Colon (tissue), 2 donors: ENCODE results near the gene LPIN1.

Source experiments
- FAIRE-seq: peaks from 2 replicates; lab custom pipeline; 2012; peaks lifted over from hg19 to GRCh38; lab: Jason Lieb, UNC
- donor health status: control.
- donor health status: control.

Gene LPIN1

GRCh38 chr2:11764359-11764758 is 17.9 kb downstream of the LPIN1 start:
- FAIRE-seq = no peak

GRCh38 chr2:11764920-11765319 is 18.5 kb downstream of the LPIN1 start:
- no peak for FAIRE-seq

GRCh38 chr2:11765501-11765900 is 19.1 kb downstream of the LPIN1 start:
- FAIRE-seq = no peak

DNA sequence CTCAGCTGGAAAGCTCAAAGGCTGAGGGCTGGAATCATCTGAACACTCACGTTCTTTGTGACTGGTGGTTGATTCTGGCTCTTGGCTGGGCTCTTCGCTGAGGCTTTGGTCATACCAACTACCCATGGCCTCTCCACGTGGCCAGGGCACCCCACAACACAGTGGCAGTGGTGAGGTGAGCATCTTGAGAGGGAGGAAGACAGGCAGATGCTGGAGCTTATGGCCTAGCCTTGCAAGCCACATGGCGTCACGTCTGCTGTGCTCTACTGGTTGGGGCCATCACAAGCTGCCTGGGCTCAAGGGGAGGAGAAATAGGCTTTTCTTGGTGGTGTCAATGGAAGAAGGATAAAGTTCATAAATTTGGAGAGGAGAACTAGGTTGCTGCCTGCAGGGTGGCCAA is 19.6 kb downstream of the LPIN1 start:
- FAIRE-seq = no peak

DNA sequence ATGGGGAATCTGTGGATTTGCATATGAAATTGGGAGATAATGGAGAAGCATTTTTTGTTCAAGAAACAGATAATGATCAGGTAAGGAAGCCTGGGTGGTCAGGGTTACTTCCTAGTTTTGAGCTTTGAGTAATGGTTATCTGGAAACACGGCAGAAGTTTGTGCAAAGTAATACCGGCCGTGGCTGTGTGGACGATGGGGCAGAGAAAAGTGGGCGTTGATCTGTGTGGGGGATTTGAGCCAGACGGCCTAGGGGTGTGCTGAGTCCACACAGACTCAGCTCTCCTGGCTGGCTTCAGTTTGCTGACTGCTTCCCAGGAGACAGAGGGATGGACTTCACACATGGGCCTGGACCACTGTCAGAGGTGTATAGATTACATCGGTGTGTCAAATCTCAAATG is 21.3 kb downstream of the LPIN1 start:
- FAIRE-seq = no peak

DNA sequence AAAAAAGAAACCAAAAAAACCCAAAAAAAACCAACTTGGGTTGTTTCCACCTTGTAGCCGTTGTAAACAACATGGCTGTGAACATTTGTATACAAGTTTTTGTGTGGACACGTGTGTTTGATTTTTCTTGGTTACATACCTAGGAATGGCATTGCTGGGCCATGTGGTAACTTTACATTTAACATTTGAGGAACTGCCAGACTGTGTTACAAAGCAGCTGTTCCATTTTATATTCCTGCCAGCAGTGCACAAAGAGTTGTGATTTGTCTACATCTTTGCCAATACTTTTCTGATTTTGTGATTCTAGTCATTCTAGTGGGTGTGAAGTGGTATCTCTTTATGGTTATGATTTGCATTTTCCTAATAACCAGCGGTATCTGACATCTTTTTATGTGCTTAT is 22.5 kb downstream of the LPIN1 start:
- FAIRE-seq = no peak

DNA sequence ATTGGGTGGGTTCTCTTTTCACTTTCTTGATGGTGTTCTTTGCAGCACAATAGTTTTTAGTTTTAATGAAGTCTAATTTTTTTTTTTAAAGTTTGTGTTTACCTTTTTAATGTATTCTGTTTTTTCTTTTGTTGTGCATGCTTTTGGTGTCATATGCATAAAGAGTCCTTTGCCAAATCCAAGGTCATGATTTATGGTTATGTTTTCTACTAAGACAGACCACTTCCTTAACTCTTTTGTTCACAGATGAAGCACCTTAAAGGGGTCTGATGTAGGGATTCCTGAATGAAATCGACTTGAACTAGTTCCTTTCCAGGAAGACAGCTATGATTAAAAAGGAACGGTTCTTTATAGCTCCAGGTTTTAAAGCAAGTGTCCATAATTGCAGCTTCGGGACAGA is 23.1 kb downstream of the LPIN1 start:
- no peak for FAIRE-seq

DNA sequence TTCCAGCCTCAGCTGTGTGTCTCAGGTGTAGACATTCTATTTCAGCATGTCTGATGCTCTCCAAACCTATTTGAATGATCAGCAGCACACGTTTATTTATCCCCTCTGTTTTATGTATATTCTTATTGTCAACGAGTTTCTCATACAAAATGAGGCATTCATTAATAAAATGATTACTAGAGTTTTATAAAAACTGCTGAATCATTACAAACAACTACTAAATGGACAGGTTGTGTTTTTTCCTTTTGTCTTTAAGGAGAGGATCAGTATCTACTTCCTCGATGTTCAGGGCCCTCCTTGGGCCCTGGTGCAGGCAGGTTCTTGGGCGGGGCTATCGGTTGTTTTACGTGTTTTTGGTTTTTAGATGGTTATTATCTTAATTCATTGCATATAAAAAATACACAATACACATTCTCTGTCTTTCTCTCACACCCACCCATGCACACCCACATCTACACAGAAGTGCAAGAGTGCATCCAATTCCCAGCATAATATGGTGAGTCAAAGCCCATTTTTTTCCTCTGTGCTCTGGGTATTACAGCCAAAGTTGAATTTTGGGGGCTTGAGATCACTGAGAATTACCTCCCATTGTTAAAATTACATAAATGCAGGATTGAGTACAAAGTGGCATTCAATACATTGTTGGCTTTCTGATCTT is 24.2 kb downstream of the LPIN1 start:
- no peak for FAIRE-seq

DNA sequence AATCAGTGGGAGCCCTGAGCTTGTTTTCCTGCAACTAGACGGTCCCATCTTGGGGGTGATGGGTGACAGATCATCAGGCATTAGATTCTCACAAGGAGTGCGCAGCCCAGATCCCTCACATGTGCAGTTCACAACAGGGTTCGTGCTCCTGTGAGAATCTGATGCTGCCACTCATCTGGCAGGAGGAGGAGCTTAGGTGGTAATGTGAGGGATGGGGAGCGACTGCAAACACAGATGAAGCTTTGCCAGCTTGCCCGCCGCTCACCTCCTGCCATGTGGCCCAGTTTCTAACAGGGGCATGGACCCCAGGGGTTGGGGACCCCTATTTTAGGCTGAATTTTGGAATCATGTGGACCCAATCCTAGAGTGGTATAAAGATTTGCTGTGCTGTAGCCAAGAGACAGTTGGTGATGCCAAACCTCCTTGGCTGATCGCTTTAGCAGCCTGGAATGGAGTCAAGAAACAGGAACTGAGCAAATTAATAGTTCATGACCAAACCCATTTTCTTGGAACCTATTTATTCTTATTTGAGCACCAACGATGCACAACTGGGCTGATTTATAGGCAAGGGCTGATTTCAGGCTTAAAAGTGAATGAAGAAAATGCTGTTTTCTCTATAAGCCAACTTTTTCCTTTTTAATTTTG is 25.7 kb downstream of the LPIN1 start:
- no peak for FAIRE-seq

DNA sequence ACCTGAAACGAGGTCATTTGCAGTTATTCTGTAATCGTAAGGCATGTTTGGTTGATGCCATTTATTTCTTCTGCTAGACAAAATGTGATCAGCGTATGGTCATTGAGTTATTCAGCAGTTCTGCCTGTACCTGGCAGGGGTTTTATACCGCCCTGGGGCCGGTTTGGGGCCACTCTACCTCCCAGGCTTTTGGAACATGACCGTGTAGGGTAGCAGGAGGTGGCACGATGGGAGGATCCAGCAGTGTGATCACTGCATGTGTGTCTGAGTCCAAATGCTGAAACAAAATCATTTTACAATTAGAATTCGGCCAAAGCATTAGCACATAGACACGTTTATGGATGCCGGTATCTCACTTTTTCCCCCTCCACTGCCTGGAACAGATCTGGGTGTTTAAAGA is 26.7 kb downstream of the LPIN1 start:
- no peak for FAIRE-seq

- no peak for FAIRE-seq
Measured at GRCh38 chr2:11773747-11774525, 27.5 kb downstream of the LPIN1 start.

DNA sequence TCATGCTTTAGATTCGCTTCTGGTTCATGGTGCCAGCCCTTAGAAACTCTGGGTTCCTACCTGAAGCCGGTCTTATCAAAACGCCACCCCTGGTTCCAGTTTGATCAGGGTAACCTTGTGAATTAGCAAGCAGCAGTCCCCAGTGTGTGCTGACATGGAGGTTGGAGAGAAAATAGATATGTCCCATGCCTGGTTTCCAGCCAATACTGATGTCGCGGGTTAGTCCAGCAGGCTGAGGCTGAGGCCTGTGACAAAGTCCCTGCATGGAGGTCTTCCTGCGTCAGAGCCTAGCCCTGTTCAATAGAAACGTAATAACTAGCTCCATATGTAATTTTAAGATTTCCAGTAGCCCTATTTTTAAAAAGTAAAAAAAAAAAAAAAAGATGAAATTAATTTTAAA is 28.2 kb downstream of the LPIN1 start:
- no peak for FAIRE-seq

DNA sequence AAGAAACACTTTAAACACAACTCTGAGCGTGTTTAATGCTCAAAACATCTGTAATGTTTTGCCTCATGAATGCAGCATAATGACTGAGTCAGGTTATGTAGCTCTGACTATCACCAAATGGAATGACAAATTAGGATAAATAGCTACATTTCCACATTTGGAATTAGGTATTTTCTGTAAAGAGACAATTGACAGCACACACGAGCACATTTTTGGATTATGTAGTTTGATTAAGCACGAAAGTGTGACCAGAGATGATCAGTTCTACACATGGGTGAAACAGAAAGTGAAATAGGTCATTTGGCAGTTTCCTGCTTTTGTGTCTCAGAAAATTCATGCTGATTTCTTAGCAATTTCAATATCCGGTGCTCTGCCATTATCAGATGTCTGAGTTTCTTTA is 29.0 kb downstream of the LPIN1 start:
- no peak for FAIRE-seq

- no peak for FAIRE-seq
Measured at GRCh38 chr2:11777066-11777782, 30.8 kb downstream of the LPIN1 start.

DNA sequence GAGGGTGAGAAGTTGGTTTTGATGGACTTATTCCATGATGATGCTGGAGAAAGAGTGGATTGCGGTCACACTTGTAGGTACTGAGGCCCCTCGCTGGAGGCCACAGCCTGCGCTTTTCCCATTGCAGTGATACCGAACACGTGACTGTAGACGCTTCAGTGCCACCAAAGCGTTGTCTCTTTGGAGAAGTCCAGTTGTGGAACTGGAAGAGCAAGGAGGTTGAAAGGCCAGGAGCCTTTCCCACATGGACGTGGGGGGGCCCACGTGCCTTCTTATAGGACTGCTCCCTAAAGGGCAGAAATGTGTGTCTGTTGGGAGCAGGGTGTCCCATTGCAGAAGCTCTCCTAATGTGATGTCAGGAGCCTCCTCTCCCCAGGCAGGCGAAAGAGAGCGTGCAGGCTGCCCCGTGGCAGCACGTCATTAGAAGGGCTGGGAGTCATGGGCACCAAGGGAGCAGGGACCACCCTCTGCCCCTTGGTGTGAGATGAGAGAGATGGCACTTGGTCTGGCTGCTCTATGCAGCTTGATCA is 31.5 kb downstream of the LPIN1 start:
- FAIRE-seq = no peak

- no peak for FAIRE-seq
Measured at GRCh38 chr2:11778416-11778815, 32.0 kb downstream of the LPIN1 start.

DNA sequence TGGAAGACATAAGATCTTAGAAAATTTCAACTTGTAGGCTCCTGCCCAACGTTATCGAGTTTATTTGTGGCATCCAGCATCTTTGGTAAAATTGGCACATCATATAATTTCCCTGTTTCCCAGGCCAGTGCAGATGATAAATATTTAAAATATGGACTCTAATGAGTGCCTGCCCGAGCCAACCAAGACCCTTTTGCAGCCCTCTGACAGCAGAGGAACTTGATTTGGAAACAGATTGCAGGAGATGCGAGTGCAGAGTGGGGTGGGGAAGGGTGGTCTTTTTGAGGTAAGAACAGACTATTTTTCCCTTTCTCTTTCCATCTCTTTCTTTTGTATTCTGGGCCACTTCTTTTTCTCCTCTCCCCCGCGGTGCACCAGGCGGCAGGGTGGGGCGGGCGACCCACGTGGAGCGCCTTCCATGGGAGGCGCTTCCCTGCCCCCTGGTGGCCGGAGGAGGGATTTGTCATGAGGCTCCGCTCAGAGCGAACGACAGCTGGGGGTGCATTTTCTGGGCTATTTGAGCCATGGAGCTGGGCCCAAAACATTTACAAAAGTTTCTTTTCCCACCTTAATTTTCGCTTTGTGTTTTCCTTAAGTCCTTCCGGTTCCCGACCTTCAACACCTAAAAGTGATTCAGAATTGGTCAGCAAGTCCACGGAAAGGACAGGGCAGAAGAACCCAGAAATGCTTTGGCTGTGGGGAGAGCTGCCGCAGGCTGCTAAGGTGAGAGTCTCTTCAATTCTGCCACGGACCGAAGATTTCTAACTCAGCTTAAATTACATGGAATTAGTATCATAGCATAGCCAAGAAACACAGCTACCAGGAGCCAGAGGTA is 32.7 kb downstream of the LPIN1 start:
- FAIRE-seq = no peak

DNA sequence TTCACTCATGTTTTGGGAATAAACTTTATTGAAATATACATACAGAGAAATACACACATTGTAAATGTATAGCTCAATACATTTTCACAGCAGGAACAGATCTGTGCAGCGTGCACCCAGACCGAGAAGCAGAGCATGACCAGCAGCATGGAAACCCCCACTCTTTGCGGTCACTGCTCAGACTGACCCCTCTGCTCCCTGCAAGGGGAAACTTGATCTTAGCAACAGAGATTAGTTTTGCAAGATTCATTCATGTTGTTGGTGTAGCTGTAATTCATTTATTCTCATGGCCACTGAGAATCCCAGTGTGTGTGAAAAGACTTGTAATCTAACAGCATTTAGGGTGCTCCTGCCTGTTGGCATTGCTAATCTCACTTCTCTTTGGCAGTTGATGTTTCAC is 35.2 kb downstream of the LPIN1 start:
- no peak for FAIRE-seq

DNA sequence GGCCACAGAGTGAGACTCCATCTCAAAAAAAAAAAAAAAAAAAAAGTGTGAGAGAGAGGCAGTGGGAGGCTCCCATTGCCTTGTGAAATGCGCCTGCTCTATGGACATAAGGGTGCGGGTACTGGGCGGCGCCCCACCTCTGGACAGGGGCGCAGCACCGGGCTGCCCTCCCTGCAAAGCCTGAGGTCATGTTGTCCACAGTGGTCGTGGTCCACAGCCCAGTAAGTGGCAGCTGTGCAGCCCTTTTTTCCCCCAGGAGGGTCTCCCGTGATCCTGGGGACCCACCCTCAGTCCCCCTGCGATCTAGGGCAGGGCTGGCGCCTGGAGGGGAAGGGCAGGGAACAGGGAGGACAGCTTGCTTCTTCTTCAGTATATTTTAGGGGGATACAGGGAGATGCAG is 37.8 kb downstream of the LPIN1 start:
- no peak for FAIRE-seq

DNA sequence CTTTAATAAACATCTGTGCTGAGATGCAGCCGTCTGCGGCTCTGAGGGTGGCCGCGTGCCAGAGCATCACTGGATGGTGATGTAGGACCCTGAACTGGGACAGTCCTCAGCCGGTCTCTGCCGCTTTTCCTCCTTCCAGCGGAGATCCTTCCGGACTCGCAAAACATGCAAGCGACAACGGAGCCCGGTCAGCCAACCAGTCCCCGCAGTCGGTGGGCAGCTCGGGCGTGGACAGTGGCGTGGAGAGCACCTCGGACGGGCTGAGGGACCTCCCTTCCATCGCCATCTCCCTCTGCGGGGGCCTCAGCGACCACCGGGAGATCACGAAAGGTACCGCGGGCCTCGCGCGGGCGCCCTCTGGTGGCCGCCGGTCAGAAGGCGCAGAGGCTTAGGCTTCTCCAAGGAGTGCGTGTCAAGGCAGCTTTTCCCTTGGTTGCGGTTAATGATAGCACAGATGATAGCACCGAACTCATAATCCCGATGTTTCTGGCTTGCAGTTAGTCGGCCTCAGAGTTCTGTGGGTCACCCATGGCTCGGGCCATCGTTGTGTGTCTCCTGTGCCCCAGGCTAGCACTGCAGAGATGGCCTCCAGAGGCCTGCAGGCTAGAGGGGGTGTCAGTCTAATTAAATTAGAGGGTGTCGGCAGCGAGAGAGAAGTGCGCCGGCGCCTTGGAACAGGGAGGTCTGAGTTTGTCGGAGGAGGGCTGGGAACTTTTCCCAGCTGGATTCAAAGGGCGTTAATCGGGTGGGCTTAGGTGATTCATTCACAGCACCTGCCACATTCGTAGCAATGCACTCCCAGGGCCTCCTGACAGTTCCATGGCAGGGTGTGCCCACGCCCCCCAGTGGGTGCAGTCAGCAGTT is 38.5 kb downstream of the LPIN1 start:
- no peak for FAIRE-seq

DNA sequence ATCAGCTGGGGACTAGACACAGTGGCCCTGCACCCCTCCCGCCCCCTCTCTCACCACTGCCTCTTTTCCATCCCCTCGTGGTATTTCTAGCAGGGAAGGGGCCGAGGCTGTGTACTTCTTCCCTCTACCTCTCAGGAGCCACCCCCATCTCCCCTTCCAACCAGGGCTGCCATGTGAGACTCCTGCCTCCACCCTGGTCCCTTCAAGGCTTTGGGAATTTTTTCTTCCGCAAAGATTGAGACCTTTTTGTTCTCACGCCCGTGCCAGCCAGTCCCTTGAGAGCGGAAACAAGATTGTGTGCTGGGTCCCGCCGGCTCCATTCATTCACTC is 39.1 kb downstream of the LPIN1 start:
- no peak for FAIRE-seq
